A549 (cell line): Measurements from ENCODE around the gene FRS2.

ENCODE experiments used
- CHD2 ChIP-seq: fragments of 150-350 bp; IDR thresholded peaks from 2 replicates; pipeline ENCODE4 v1.6.1; 2014; ENCODE audit warnings: low read length; ENCODE audit not compliant: partially characterized antibody
- FOSL2 ChIP-seq, 2 experiments: fragments of 450-650 bp in 1 of 2; fragments of >200 bp in 1 of 2; sonication (Bioruptor Twin) in 1 of 2; formaldehyde crosslinking; IDR thresholded peaks; 2 replicates each; pipeline versions ENCODE4 v1.5.0 to v1.6.1; 2016 to 2020; ENCODE audit warnings: mild to moderate bottlenecking in 1 of 2, moderate library complexity in 1 of 2
- POLR2AphosphoS2 ChIP-seq: conservative IDR thresholded peaks from 2 replicates; pipeline ENCODE4 v1.6.1; 2012; ENCODE audit warnings: low read length, improper control_type of control experiment, inconsistent platforms
- RCOR1 ChIP-seq: fragments of 150-350 bp; IDR thresholded peaks from 2 replicates; pipeline ENCODE4 v1.6.1; 2014; ENCODE audit warnings: antibody characterized with exemption, low read length, low read depth
- RFX5 ChIP-seq: fragments of 450-650 bp; IDR thresholded peaks from 2 replicates; pipeline ENCODE4 v1.7.1; 2014; ENCODE audit warnings: antibody characterized with exemption, mild to moderate bottlenecking, moderate library complexity
- ZNF302 ChIP-seq: fragments of 250-450 bp; sonication (Bioruptor Pico); IDR thresholded peaks from 2 replicates; pipeline ENCODE4 v1.9.0; 2021; ENCODE audit warnings: inconsistent platforms, mild to moderate bottlenecking, moderate library complexity
- TF ChIP-seq, protein P1 (sequence below): fragments of 200-600 bp; sonication (generic); IDR thresholded peaks from 2 replicates; pipeline ENCODE4 v1.6.1; 2016; ENCODE audit warnings: antibody characterized with exemption, mild to moderate bottlenecking, moderate library complexity
- TF ChIP-seq, protein P2 (sequence below): fragments of >200 bp; sonication (Bioruptor Twin); formaldehyde crosslinking; IDR thresholded peaks from 3 replicates; pipeline ENCODE4 v1.6.1; 2016
- TF ChIP-seq, protein P3 (sequence below): fragments of >200 bp; sonication (Bioruptor Twin); formaldehyde crosslinking; IDR thresholded peaks from 2 replicates; pipeline ENCODE4 v1.6.1; 2016
- TF ChIP-seq, protein P4 (sequence below): fragments of >200 bp; sonication (Bioruptor Twin); formaldehyde crosslinking; IDR thresholded peaks from 3 replicates; pipeline ENCODE4 v1.5.1; 2016
- TF ChIP-seq, protein P5 (sequence below): IDR thresholded peaks from 2 replicates; pipeline ENCODE4 v1.6.1; 2012; ENCODE audit warnings: low read depth, borderline replicate concordance

DNA sequence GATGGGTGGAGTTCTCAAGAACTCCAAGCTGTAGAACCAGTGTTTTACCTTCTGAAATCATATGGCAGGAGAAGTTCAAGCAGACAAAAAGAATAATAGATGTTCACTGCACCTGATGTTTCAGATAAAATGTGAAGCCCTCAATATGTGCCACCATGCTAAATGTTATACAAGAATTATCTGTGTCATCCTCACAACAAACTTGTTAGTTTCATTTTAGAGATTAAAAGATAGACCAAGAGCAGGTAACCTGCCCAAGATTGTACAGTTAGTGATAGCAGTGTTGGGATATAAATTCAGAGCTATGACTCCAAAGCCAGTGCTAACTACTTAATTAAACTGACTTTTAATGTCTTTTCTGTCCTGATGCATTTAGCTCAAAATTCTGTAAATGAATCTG lies 44.7 kb downstream of the FRS2 start:
- no peak for TF ChIP-seq ZNF302 (CRISPR knock-in tag)
- TF ChIP-seq, protein P1, sequence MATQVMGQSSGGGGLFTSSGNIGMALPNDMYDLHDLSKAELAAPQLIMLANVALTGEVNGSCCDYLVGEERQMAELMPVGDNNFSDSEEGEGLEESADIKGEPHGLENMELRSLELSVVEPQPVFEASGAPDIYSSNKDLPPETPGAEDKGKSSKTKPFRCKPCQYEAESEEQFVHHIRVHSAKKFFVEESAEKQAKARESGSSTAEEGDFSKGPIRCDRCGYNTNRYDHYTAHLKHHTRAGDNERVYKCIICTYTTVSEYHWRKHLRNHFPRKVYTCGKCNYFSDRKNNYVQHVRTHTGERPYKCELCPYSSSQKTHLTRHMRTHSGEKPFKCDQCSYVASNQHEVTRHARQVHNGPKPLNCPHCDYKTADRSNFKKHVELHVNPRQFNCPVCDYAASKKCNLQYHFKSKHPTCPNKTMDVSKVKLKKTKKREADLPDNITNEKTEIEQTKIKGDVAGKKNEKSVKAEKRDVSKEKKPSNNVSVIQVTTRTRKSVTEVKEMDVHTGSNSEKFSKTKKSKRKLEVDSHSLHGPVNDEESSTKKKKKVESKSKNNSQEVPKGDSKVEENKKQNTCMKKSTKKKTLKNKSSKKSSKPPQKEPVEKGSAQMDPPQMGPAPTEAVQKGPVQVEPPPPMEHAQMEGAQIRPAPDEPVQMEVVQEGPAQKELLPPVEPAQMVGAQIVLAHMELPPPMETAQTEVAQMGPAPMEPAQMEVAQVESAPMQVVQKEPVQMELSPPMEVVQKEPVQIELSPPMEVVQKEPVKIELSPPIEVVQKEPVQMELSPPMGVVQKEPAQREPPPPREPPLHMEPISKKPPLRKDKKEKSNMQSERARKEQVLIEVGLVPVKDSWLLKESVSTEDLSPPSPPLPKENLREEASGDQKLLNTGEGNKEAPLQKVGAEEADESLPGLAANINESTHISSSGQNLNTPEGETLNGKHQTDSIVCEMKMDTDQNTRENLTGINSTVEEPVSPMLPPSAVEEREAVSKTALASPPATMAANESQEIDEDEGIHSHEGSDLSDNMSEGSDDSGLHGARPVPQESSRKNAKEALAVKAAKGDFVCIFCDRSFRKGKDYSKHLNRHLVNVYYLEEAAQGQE = no peak
- TF ChIP-seq, protein P2, sequence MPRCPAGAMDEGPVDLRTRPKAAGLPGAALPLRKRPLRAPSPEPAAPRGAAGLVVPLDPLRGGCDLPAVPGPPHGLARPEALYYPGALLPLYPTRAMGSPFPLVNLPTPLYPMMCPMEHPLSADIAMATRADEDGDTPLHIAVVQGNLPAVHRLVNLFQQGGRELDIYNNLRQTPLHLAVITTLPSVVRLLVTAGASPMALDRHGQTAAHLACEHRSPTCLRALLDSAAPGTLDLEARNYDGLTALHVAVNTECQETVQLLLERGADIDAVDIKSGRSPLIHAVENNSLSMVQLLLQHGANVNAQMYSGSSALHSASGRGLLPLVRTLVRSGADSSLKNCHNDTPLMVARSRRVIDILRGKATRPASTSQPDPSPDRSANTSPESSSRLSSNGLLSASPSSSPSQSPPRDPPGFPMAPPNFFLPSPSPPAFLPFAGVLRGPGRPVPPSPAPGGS = no peak
- no peak for TF ChIP-seq CHD2
- TF ChIP-seq RCOR1 = no peak
- TF ChIP-seq RFX5 = no peak
- TF ChIP-seq, protein P3, sequence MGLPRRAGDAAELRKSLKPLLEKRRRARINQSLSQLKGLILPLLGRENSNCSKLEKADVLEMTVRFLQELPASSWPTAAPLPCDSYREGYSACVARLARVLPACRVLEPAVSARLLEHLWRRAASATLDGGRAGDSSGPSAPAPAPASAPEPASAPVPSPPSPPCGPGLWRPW = no peak
- TF ChIP-seq, protein P4, sequence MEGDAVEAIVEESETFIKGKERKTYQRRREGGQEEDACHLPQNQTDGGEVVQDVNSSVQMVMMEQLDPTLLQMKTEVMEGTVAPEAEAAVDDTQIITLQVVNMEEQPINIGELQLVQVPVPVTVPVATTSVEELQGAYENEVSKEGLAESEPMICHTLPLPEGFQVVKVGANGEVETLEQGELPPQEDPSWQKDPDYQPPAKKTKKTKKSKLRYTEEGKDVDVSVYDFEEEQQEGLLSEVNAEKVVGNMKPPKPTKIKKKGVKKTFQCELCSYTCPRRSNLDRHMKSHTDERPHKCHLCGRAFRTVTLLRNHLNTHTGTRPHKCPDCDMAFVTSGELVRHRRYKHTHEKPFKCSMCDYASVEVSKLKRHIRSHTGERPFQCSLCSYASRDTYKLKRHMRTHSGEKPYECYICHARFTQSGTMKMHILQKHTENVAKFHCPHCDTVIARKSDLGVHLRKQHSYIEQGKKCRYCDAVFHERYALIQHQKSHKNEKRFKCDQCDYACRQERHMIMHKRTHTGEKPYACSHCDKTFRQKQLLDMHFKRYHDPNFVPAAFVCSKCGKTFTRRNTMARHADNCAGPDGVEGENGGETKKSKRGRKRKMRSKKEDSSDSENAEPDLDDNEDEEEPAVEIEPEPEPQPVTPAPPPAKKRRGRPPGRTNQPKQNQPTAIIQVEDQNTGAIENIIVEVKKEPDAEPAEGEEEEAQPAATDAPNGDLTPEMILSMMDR = no peak
- no peak for TF ChIP-seq FOSL2 (IDR thresholded peaks at IDR 0.05)
- TF ChIP-seq FOSL2 (CRISPR knock-in tag; IDR thresholded peaks at IDR 0.05) = no peak
- TF ChIP-seq POLR2AphosphoS2 = no peak
- TF ChIP-seq, protein P5, sequence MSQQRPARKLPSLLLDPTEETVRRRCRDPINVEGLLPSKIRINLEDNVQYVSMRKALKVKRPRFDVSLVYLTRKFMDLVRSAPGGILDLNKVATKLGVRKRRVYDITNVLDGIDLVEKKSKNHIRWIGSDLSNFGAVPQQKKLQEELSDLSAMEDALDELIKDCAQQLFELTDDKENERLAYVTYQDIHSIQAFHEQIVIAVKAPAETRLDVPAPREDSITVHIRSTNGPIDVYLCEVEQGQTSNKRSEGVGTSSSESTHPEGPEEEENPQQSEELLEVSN = no peak
